GM12878 (cell line): ENCODE data around the gene TJP1. TPM values are rescaled to one million over a fixed set of nuclear protein-coding genes. Genes with fewer than 3 reads are reported as not detected.

Experiments
- BHLHE40 ChIP-seq, 2 experiments: fragments of 450-650 bp in 1 of 2; IDR thresholded peaks; 2 replicates each; pipeline ENCODE4 v1.6.1; 2011 to 2017; ENCODE audit warnings: low read depth in 2 of 2, borderline replicate concordance in 1 of 2, improper control_type of control experiment in 1 of 2, low read length in 1 of 2, mild to moderate bottlenecking in 1 of 2
- CEBPB ChIP-seq, 2 experiments: fragments of 150-350 bp in 1 of 2; IDR thresholded peaks; 2 replicates each; pipeline ENCODE4 v1.6.1; 2012 to 2014; ENCODE audit warnings: low read depth in 2 of 2, low read length in 2 of 2, borderline replicate concordance in 1 of 2, inconsistent platforms in 1 of 2
- FOXK2 ChIP-seq: fragments of 450-650 bp; IDR thresholded peaks from 2 replicates; pipeline ENCODE4 v1.6.1; 2017; ENCODE audit warnings: mild to moderate bottlenecking, moderate library complexity
- HCFC1 ChIP-seq: fragments of 150-350 bp; IDR thresholded peaks from 2 replicates; pipeline ENCODE4 v1.6.1; 2014; ENCODE audit warnings: low read length
- IKZF2 ChIP-seq, 2 experiments: fragments of 450-650 bp; IDR thresholded peaks; 2 replicates each; pipeline ENCODE4 v1.6.1; 2017; ENCODE audit warnings: mild to moderate bottlenecking in 2 of 2, moderate library complexity in 2 of 2
- JUNB ChIP-seq: IDR thresholded peaks from 2 replicates; pipeline ENCODE4 v1.6.1; 2016; ENCODE audit warnings: antibody characterized with exemption, mild to moderate bottlenecking
- MEF2A ChIP-seq: IDR thresholded peaks from 2 replicates; pipeline ENCODE4 v1.6.1; 2011; ENCODE audit warnings: low read depth, mild to moderate bottlenecking, low read length, moderate library complexity; ENCODE audit not compliant: insufficient read depth
- TAF1 ChIP-seq: IDR thresholded peaks from 2 replicates; pipeline ENCODE4 v1.6.1; 2011; ENCODE audit warnings: mild to moderate bottlenecking, low read depth, low read length, borderline replicate concordance
- polyA plus RNA-seq, 11 experiments: library from polyadenylated mRNA; depleted of rRNA in 4 of 11; unstranded in 6 of 11; stranded (reverse) in 5 of 11; fragments of >200 nt; fragmentation: Nextera tagmentation in 4 of 11; fragmentation: Illumina TruSeq in 1 of 11; extraction: Ambion mirVana in 4 of 11; extraction: Trizol in 1 of 11; gene quantifications; 1 replicate in 1 of 11; 2 replicates in 10 of 11; pipeline versions ENCODE4 v1.2.1 to v1.2.3, GENCODE V29; 2011 to 2016; ENCODE audit warnings: inconsistent platforms in 2 of 11, missing spikeins in 2 of 11, low read depth in 1 of 11
- total RNA-seq, 4 experiments: library from RNA; depleted of rRNA in 3 of 4; stranded (reverse); fragments of >200 nt in 3 of 4; fragmentation: Illumina TruSeq in 1 of 4; extraction: Trizol in 1 of 4; gene quantifications; 2 replicates each; pipeline versions ENCODE4 v1.2.1 to v1.2.3, GENCODE V29; 2013 to 2021
- TF ChIP-seq, protein P1 (sequence below): IDR thresholded peaks from 2 replicates; pipeline ENCODE4 v1.6.1; 2012; ENCODE audit warnings: improper control_type of control experiment, low read depth, low read length; ENCODE audit not compliant: insufficient replicate concordance
- TF ChIP-seq, protein P2 (sequence below): fragments of 450-650 bp; IDR thresholded peaks from 2 replicates; pipeline ENCODE4 v1.6.1; 2016; ENCODE audit warnings: mild to moderate bottlenecking
- TF ChIP-seq, protein P3 (sequence below), 3 experiments: IDR thresholded peaks in 2 of 3; conservative IDR thresholded peaks in 1 of 3; 2 replicates each; pipeline ENCODE4 v1.5.1; 2011; ENCODE audit warnings: low read depth in 3 of 3, low read length in 3 of 3, mild to moderate bottlenecking in 3 of 3, control low read depth in 2 of 3, moderate library complexity in 2 of 3, inconsistent platforms in 1 of 3, mixed read lengths in 1 of 3; ENCODE audit not compliant: control insufficient read depth in 2 of 3, insufficient read depth in 1 of 3; ENCODE audit errors: extremely low read depth in 1 of 3
- TF ChIP-seq, protein P4 (sequence below): fragments of 450-650 bp; IDR thresholded peaks from 2 replicates; pipeline ENCODE4 v1.6.1; 2017; ENCODE audit warnings: antibody characterized with exemption, mild to moderate bottlenecking, moderate library complexity
- TF ChIP-seq, protein P5 (sequence below): fragments of 450-650 bp; IDR thresholded peaks from 2 replicates; pipeline ENCODE4 v1.6.1; 2018; ENCODE audit warnings: borderline replicate concordance, mild to moderate bottlenecking; ENCODE audit not compliant: partially characterized antibody
- TF ChIP-seq, protein P6 (sequence below): IDR thresholded peaks from 2 replicates; pipeline ENCODE4 v1.6.1; 2012; ENCODE audit warnings: low read depth, low read length, improper control_type of control experiment

Gene TJP1
- total and polyA plus RNA-seq, 10 of the 15 experiments (the other 5 are each of a cell fraction or from before 2014, with no cell fraction given): 0.01 to 0.49 (median 0.08) TPM; not detected in 7

DNA sequence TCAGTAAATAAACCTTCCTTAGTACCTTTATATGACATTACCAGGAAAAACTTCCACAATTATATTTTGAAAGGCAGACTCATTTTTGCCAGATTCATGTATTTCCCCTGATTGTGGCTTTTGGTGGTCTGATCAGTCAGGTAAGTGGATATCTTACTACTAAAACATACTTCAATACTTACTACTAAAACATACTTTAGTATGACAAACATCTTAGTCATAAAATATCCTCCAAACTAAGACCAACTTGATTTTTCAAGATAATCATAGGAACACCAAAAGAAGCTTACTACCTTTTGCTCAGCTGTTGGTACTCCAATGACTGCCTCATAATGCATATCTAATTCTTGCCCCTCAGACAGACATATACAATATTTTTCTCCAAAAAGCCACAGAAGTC, 9.3 kb downstream of the TJP1 start (continued):
- TF ChIP-seq, protein P1, sequence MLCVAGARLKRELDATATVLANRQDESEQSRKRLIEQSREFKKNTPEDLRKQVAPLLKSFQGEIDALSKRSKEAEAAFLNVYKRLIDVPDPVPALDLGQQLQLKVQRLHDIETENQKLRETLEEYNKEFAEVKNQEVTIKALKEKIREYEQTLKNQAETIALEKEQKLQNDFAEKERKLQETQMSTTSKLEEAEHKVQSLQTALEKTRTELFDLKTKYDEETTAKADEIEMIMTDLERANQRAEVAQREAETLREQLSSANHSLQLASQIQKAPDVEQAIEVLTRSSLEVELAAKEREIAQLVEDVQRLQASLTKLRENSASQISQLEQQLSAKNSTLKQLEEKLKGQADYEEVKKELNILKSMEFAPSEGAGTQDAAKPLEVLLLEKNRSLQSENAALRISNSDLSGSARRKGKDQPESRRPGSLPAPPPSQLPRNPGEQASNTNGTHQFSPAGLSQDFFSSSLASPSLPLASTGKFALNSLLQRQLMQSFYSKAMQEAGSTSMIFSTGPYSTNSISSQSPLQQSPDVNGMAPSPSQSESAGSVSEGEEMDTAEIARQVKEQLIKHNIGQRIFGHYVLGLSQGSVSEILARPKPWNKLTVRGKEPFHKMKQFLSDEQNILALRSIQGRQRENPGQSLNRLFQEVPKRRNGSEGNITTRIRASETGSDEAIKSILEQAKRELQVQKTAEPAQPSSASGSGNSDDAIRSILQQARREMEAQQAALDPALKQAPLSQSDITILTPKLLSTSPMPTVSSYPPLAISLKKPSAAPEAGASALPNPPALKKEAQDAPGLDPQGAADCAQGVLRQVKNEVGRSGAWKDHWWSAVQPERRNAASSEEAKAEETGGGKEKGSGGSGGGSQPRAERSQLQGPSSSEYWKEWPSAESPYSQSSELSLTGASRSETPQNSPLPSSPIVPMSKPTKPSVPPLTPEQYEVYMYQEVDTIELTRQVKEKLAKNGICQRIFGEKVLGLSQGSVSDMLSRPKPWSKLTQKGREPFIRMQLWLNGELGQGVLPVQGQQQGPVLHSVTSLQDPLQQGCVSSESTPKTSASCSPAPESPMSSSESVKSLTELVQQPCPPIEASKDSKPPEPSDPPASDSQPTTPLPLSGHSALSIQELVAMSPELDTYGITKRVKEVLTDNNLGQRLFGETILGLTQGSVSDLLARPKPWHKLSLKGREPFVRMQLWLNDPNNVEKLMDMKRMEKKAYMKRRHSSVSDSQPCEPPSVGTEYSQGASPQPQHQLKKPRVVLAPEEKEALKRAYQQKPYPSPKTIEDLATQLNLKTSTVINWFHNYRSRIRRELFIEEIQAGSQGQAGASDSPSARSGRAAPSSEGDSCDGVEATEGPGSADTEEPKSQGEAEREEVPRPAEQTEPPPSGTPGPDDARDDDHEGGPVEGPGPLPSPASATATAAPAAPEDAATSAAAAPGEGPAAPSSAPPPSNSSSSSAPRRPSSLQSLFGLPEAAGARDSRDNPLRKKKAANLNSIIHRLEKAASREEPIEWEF: no peak
- TF ChIP-seq HCFC1: no peak
- TF ChIP-seq FOXK2: no peak
- TF ChIP-seq BHLHE40 (IDR thresholded peaks at IDR 0.05; ENCODE audit: borderline replicate concordance in 1 of 2, low read depth in 2 of 2, low read length in 1 of 2): no peak
- TF ChIP-seq, protein P2, sequence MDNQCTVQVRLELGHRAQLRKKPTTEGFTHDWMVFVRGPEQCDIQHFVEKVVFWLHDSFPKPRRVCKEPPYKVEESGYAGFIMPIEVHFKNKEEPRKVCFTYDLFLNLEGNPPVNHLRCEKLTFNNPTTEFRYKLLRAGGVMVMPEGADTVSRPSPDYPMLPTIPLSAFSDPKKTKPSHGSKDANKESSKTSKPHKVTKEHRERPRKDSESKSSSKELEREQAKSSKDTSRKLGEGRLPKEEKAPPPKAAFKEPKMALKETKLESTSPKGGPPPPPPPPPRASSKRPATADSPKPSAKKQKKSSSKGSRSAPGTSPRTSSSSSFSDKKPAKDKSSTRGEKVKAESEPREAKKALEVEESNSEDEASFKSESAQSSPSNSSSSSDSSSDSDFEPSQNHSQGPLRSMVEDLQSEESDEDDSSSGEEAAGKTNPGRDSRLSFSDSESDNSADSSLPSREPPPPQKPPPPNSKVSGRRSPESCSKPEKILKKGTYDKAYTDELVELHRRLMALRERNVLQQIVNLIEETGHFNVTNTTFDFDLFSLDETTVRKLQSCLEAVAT: no peak
- TF ChIP-seq, protein P3, sequence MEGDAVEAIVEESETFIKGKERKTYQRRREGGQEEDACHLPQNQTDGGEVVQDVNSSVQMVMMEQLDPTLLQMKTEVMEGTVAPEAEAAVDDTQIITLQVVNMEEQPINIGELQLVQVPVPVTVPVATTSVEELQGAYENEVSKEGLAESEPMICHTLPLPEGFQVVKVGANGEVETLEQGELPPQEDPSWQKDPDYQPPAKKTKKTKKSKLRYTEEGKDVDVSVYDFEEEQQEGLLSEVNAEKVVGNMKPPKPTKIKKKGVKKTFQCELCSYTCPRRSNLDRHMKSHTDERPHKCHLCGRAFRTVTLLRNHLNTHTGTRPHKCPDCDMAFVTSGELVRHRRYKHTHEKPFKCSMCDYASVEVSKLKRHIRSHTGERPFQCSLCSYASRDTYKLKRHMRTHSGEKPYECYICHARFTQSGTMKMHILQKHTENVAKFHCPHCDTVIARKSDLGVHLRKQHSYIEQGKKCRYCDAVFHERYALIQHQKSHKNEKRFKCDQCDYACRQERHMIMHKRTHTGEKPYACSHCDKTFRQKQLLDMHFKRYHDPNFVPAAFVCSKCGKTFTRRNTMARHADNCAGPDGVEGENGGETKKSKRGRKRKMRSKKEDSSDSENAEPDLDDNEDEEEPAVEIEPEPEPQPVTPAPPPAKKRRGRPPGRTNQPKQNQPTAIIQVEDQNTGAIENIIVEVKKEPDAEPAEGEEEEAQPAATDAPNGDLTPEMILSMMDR (IDR thresholded peaks at IDR 0.05 in 2 of 3, conservative IDR thresholded peaks at IDR 0.05 in 1 of 3; ENCODE audit: control insufficient read depth in 2 of 3, extremely low read depth in 1 of 3, insufficient read depth in 1 of 3, low read depth in 3 of 3, low read length in 3 of 3): no peak
- no peak for TF ChIP-seq TAF1
- no peak for TF ChIP-seq CEBPB (IDR thresholded peaks at IDR 0.05; ENCODE audit: borderline replicate concordance in 1 of 2, low read depth in 2 of 2, low read length in 2 of 2)
- TF ChIP-seq MEF2A: no peak
- no peak for TF ChIP-seq JUNB
- no peak for TF ChIP-seq IKZF2 (IDR thresholded peaks at IDR 0.05)
- TF ChIP-seq, protein P4, sequence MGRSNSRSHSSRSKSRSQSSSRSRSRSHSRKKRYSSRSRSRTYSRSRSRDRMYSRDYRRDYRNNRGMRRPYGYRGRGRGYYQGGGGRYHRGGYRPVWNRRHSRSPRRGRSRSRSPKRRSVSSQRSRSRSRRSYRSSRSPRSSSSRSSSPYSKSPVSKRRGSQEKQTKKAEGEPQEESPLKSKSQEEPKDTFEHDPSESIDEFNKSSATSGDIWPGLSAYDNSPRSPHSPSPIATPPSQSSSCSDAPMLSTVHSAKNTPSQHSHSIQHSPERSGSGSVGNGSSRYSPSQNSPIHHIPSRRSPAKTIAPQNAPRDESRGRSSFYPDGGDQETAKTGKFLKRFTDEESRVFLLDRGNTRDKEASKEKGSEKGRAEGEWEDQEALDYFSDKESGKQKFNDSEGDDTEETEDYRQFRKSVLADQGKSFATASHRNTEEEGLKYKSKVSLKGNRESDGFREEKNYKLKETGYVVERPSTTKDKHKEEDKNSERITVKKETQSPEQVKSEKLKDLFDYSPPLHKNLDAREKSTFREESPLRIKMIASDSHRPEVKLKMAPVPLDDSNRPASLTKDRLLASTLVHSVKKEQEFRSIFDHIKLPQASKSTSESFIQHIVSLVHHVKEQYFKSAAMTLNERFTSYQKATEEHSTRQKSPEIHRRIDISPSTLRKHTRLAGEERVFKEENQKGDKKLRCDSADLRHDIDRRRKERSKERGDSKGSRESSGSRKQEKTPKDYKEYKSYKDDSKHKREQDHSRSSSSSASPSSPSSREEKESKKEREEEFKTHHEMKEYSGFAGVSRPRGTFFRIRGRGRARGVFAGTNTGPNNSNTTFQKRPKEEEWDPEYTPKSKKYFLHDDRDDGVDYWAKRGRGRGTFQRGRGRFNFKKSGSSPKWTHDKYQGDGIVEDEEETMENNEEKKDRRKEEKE: no peak
- TF ChIP-seq, protein P5, sequence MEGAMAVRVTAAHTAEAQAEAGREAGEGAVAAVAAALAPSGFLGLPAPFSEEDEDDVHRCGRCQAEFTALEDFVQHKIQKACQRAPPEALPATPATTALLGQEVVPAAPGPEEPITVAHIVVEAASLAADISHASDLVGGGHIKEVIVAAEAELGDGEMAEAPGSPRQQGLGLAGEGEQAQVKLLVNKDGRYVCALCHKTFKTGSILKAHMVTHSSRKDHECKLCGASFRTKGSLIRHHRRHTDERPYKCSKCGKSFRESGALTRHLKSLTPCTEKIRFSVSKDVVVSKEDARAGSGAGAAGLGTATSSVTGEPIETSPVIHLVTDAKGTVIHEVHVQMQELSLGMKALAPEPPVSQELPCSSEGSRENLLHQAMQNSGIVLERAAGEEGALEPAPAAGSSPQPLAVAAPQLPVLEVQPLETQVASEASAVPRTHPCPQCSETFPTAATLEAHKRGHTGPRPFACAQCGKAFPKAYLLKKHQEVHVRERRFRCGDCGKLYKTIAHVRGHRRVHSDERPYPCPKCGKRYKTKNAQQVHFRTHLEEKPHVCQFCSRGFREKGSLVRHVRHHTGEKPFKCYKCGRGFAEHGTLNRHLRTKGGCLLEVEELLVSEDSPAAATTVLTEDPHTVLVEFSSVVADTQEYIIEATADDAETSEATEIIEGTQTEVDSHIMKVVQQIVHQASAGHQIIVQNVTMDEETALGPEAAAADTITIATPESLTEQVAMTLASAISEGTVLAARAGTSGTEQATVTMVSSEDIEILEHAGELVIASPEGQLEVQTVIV: no peak
- TF ChIP-seq, protein P6, sequence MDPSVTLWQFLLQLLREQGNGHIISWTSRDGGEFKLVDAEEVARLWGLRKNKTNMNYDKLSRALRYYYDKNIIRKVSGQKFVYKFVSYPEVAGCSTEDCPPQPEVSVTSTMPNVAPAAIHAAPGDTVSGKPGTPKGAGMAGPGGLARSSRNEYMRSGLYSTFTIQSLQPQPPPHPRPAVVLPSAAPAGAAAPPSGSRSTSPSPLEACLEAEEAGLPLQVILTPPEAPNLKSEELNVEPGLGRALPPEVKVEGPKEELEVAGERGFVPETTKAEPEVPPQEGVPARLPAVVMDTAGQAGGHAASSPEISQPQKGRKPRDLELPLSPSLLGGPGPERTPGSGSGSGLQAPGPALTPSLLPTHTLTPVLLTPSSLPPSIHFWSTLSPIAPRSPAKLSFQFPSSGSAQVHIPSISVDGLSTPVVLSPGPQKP: no peak
